ENCODE measurements around the gene SLC40A1.

GRCh38 chr2:189543367-189543766, 37.2 kb downstream of the SLC40A1 start:
- TF ChIP-seq POLR2A (IDR thresholded peaks at IDR 0.05; ENCODE audit: low read depth, low read length) (no peak), CTCF (IDR thresholded peaks at IDR 0.05; ENCODE audit: extremely low read depth in 1 of 2, insufficient read depth in 1 of 2, low read depth in 1 of 2, low read length in 2 of 2) (no peak)
